Activated CD4-positive, alpha-beta T cell treated with anti-CD3 and anti-CD28 coated beads for 36 hours (primary cell): ENCODE results near the gene CIAO2B. TPM values are rescaled to one million over a fixed set of nuclear protein-coding genes. Genes with fewer than 3 reads are reported as not detected.

Experiments
- ATAC-seq: fragments of 200-7000 bp; cut with Tn5 transposase; one replicate; pipeline ENCODE4 v1.10.0; 2021; ENCODE audit warnings: mild to moderate bottlenecking, moderate library complexity
- CTCF ChIA-PET: fragments of 350-600 bp; sonication (Branson Sonifier 250); formaldehyde crosslinking; loops from one replicate; lab custom pipeline; 2021; ENCODE audit warnings: antibody characterized with exemption; lab: Charles Lee
- POLR2A ChIA-PET: fragments of 350-600 bp; sonication (Branson Sonifier 250); formaldehyde crosslinking; loops from one replicate; lab custom pipeline; 2021; ENCODE audit warnings: antibody characterized with exemption, inconsistent platforms; lab: Charles Lee
- DNase-seq: peaks from one replicate; pipeline ENCODE4 v3.0.0-alpha.2; 2020
- H3K27ac Mint-ChIP-seq: one replicate; pipeline ENCODE4 v1.8.0; 2021; ENCODE audit warnings: mixed read lengths
- H3K27me3 Mint-ChIP-seq: one replicate; pipeline ENCODE4 v1.8.0; 2021; ENCODE audit warnings: mixed read lengths
- H3K36me3 Mint-ChIP-seq: one replicate; pipeline ENCODE4 v1.8.0; 2021; ENCODE audit warnings: low read depth, mixed read lengths
- H3K4me1 Mint-ChIP-seq: one replicate; pipeline ENCODE4 v1.8.0; 2021; ENCODE audit warnings: mixed read lengths
- H3K4me3 Mint-ChIP-seq: one replicate; pipeline ENCODE4 v1.8.0; 2021; ENCODE audit warnings: mild to moderate bottlenecking, moderate library complexity, mixed read lengths
- H3K9me3 Mint-ChIP-seq: one replicate; pipeline ENCODE4 v1.8.0; 2021; ENCODE audit warnings: low read depth, mixed read lengths
- intact Hi-C, 2 experiments: fragments of 100-400 bp; cut with DNase I in 1 of 2; cut with micrococcal nuclease in 1 of 2; formaldehyde crosslinking; loops; one replicate each; pipeline versions ENCODE4 v1.14.2 to v1.15.1; 2022 to 2024; cut with DNase I, micrococcal nuclease
- total RNA-seq, 2 experiments: library from RNA; stranded (reverse); gene quantifications; one replicate each; pipeline ENCODE4 v1.2.3, GENCODE V29; 2021

CIAO2B gene
- total RNA-seq, 2 experiments from 2014 or later, result 171 to 186 TPM

DNA sequence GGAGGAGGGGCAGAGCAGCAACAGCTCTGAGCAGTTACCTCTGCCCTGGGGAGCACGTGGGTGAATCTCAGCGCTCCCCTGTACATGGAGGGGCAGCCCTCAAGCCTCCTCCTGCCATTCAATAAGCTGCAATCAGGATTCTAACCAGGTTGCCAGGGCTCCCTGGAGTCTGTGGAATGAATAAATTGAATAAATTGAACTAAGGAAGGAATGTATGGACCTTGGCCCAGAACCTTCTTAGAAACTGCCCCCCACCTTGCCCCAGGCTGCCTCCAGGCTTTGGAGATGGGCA lies 14.0 kb downstream of the CIAO2B start:
- ChIA-PET CTCF (interaction anchor here (1.3 to 2.0 kb wide), 3 partner anchors 11 to 13 kb away, joined by 3 to 6 read pairs (median 5); no protein-coding TSS in a partner anchor), POLR2A (no interaction called here)
- Mint-ChIP-seq H3K4me1 (peaks cover 1% of the 10 kb centered on the region), H3K36me3 (no peaks in the 10 kb centered on the region), H3K9me3 (no peaks in the 10 kb centered on the region), H3K27me3 (peaks cover 24% of the 10 kb centered on the region), H3K4me3 (no peak overlapping the region), H3K27ac (no peak overlapping the region)
- DNase-seq (no peak), ATAC-seq (no peak)
- intact Hi-C loops, result no loop called here

GRCh38 chr16:66919569-66920298 lies 14.5 kb downstream of the CIAO2B start:
- no peaks in the 10 kb centered on the region for H3K36me3 Mint-ChIP-seq
- ChIA-PET POLR2A (no interaction called here), CTCF (interaction anchor here (0.6 to 1.4 kb wide), 4 partner anchors 12 to 271 kb away, joined by 3 to 6 read pairs (median 4); no protein-coding TSS in a partner anchor)
- peaks cover 23% of the 10 kb centered on the region for H3K27me3 Mint-ChIP-seq
- no peak overlapping the region for H3K27ac Mint-ChIP-seq
- H3K4me1 Mint-ChIP-seq, result no peaks in the 10 kb centered on the region
- H3K9me3 Mint-ChIP-seq, result no peaks in the 10 kb centered on the region
- intact Hi-C loops, result no loop called here
- DNase-seq (no peak), ATAC-seq (no peak)
- no peak overlapping the region for H3K4me3 Mint-ChIP-seq

DNA sequence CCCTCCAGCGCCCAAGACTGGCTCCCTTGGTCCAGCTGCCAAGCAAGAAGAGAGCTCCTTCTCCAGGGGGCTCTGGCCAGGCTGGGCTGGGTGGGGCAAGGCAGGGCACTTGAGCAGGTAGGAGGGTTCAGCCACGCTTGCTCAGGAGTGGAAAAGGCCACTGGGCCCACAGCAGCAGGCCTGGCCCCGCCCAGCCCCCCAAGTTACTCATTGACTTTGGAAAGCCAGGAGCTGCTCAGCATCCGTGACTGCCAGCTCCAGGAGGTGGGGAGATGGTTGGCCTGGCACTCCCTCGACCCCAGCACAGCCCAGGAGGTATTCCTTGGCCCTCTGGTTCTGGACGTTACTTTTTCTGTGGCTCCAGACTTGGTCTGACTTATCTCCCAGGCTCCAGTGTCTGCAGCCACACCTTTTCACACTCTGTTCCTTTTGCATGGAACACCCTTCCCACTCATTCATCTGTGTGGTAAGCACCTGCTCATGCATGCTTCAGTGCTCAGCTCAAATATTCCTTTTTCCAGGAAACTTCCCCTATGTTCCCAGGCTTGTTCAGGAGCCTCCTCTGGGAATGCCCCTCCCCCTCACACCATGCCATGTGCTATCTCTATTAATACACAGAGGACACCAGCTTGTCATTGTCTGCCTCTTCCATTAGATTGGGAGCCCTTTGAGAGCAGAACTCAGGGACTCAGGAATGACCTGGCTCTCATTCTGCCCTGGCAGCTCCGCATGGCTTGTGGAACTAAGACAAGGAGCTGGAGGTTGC lies 15.2 kb downstream of the CIAO2B start, which contains the start of gene CDH16:
CDH16 (minus strand) TSS at position 83 of the 766 bp plus-strand sequence. CDS start 820 bp downstream, outside the sequence.
- CTCF ChIA-PET, result interaction anchor here (0.5 to 1.4 kb wide), 6 partner anchors 11 to 402 kb away, joined by 3 to 6 read pairs (median 4); no protein-coding TSS in a partner anchor
- Mint-ChIP-seq H3K27me3 (peaks cover 19% of the 10 kb centered on the region), H3K36me3 (no peaks in the 10 kb centered on the region), H3K4me1 (no peaks in the 10 kb centered on the region), H3K4me3 (no peak within 1 kb of the TSS), H3K27ac (no peak within 1 kb of the TSS), H3K9me3 (no peaks in the 10 kb centered on the region)
- ATAC-seq (no peak), DNase-seq (no peak)
- intact Hi-C loops, result no loop called here
- POLR2A ChIA-PET, result interaction anchor here (1.1 kb wide), 1 partner anchor 15 kb away, joined by 3 read pairs; no protein-coding TSS in a partner anchor

DNA sequence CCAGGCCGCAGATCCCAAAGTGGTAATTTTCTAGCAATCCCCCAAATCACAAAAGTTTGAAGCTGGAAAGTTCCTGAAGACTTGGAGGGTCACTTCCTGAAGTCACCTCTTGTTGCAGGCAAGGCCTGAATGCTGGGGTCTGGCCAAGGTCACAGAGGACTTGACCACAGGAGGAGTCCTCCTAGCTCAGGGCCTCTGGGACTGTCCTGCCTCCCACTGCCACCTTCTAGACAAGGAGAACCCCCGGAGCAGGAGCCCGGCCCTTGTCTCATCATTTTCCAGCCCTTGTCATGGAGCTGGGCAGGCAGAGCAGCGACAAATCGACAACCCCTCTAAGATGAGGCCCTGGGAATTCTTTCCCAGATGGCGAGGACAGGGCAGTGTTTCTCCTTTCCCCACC lies 15.8 kb downstream of the CIAO2B start:
- DNase-seq (no peak), ATAC-seq (no peak)
- no peaks in the 10 kb centered on the region for H3K9me3 Mint-ChIP-seq
- no peak overlapping the region for H3K27ac Mint-ChIP-seq
- CTCF ChIA-PET, result interaction anchor here (0.5 to 1.4 kb wide), 5 partner anchors 7 to 403 kb away, joined by 3 to 4 read pairs (median 4); partner anchors contain the start of gene RRAD
- POLR2A ChIA-PET, result interaction anchor here (1.1 kb wide), 1 partner anchor 15 kb away, joined by 3 read pairs; no protein-coding TSS in a partner anchor
- H3K4me3 Mint-ChIP-seq, result no peak overlapping the region
- intact Hi-C loops, result no loop called here
- no peaks in the 10 kb centered on the region for H3K4me1 Mint-ChIP-seq
- no peaks in the 10 kb centered on the region for H3K36me3 Mint-ChIP-seq
- peaks cover 13% of the 10 kb centered on the region for H3K27me3 Mint-ChIP-seq

DNA sequence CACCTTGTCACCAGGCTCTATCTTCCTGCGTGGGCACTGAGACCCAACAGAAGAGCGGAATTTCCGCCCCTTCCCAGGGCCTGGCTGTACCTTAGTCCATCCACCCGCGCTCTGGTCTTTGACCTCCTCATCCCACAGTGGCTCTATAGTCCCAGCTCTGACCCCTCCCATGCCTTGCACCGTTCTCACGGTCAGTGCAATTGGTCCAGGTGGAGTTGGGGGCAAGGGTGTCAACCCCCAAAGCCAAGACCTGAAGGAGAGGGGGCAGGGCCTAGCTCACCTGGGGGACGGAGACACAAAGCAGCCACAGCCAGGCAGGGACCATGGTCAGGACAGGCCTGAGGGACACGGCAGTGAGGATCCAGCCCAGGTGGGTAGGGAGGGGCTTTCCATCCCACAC lies 16.5 kb downstream of the CIAO2B start:
- Mint-ChIP-seq H3K4me3 (no peak overlapping the region), H3K27me3 (peaks cover 8% of the 10 kb centered on the region), H3K4me1 (no peaks in the 10 kb centered on the region), H3K27ac (no peak overlapping the region), H3K36me3 (no peaks in the 10 kb centered on the region), H3K9me3 (no peaks in the 10 kb centered on the region)
- POLR2A ChIA-PET, result interaction anchor here (0.6 to 1.1 kb wide), 2 partner anchors 16 to 234 kb away, joined by 3 read pairs; no protein-coding TSS in a partner anchor
- no peak for ATAC-seq
- DNase-seq, result no peak
- CTCF ChIA-PET, result interaction anchor here (0.6 to 1.4 kb wide), 4 partner anchors 8 to 100 kb away, joined by 3 to 4 read pairs (median 4); partner anchors contain the start of gene RRAD
- intact Hi-C loops, result no loop called here

GRCh38 chr16:66916518-66916917 lies 17.7 kb downstream of the CIAO2B start:
- Mint-ChIP-seq H3K36me3 (no peaks in the 10 kb centered on the region), H3K4me3 (no peak overlapping the region)
- CTCF ChIA-PET, result interaction anchor here (1.0 kb wide), 1 partner anchor 21 kb away, joined by 3 read pairs; no protein-coding TSS in a partner anchor

GRCh38 chr16:66915041-66915440 lies 19.2 kb downstream of the CIAO2B start:
- Mint-ChIP-seq H3K4me1 (no peaks in the 10 kb centered on the region), H3K36me3 (no peaks in the 10 kb centered on the region), H3K9me3 (no peaks in the 10 kb centered on the region), H3K27ac (no peak overlapping the region), H3K27me3 (peaks cover 2% of the 10 kb centered on the region), H3K4me3 (no peak overlapping the region)
- no peak for ATAC-seq
- intact Hi-C loops, result no loop called here
- POLR2A ChIA-PET, result no interaction called here
- DNase-seq, result no peak
- CTCF ChIA-PET, result interaction anchor here (0.7 to 1.1 kb wide), 3 partner anchors 13 to 178 kb away, joined by 3 to 6 read pairs (median 3); no protein-coding TSS in a partner anchor

More at GRCh38 chr16:66916518-66916917, 17.7 kb downstream of the CIAO2B start:
- intact Hi-C loops, result no loop called here
- H3K4me1 Mint-ChIP-seq, result no peaks in the 10 kb centered on the region
- H3K27me3 Mint-ChIP-seq, result peaks cover 8% of the 10 kb centered on the region
- H3K9me3 Mint-ChIP-seq, result no peaks in the 10 kb centered on the region
- ATAC-seq (no peak), DNase-seq (no peak)
- POLR2A ChIA-PET, result no interaction called here
- no peak overlapping the region for H3K27ac Mint-ChIP-seq

GRCh38 chr16:66914541-66914940 lies 19.7 kb downstream of the CIAO2B start:
- POLR2A ChIA-PET, result no interaction called here
- CTCF ChIA-PET, result interaction anchor here (0.7 to 1.1 kb wide), 3 partner anchors 14 to 178 kb away, joined by 3 to 6 read pairs (median 3); no protein-coding TSS in a partner anchor
- Mint-ChIP-seq H3K27me3 (peaks cover 2% of the 10 kb centered on the region), H3K36me3 (no peaks in the 10 kb centered on the region), H3K4me1 (no peaks in the 10 kb centered on the region), H3K4me3 (no peak overlapping the region), H3K9me3 (no peaks in the 10 kb centered on the region), H3K27ac (no peak overlapping the region)
- ATAC-seq, result no peak
- intact Hi-C loops, result no loop called here
- DNase-seq, result no peak

GRCh38 chr16:66913711-66914110 lies 20.5 kb downstream of the CIAO2B start:
- intact Hi-C loops, result no loop called here
- H3K4me1 Mint-ChIP-seq, result no peaks in the 10 kb centered on the region
- no peaks in the 10 kb centered on the region for H3K36me3 Mint-ChIP-seq
- ChIA-PET POLR2A (no interaction called here), CTCF (interaction anchor here (1.1 kb wide), 1 partner anchor 39 kb away, joined by 3 read pairs; no protein-coding TSS in a partner anchor)
- no peaks in the 10 kb centered on the region for H3K9me3 Mint-ChIP-seq
- no peak overlapping the region for H3K27ac Mint-ChIP-seq
- DNase-seq (no peak), ATAC-seq (no peak)
- no peak overlapping the region for H3K4me3 Mint-ChIP-seq
- peaks cover 2% of the 10 kb centered on the region for H3K27me3 Mint-ChIP-seq

DNA sequence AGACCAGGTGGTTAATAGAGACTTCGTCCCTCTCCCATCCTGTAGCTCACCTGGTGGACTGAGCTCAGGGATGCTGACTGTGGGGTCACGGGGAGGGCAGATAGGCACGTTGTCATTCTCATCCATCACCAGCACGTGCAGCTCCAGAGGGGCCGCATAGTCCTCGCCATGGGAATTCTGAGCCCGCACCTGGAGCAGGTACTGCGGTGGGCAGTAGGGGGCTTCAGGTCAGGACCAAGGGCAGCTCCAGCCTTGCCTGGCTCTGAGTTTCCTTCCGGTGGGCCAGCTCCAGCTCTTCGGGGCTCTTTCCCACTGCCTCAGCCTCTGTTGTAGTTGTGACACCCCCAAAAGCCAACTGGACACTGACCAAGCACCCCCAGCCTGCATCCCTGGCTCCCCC lies 21.1 kb downstream of the CIAO2B start:
- ChIA-PET CTCF (interaction anchor here (0.8 to 1.1 kb wide), 2 partner anchors 38 to 41 kb away, joined by 3 read pairs; no protein-coding TSS in a partner anchor), POLR2A (no interaction called here)
- H3K27ac Mint-ChIP-seq, result no peak overlapping the region
- H3K9me3 Mint-ChIP-seq, result no peaks in the 10 kb centered on the region
- DNase-seq, result no peak
- ATAC-seq, result no peak
- no peak overlapping the region for H3K4me3 Mint-ChIP-seq
- no peaks in the 10 kb centered on the region for H3K36me3 Mint-ChIP-seq
- H3K27me3 Mint-ChIP-seq, result peaks cover 2% of the 10 kb centered on the region
- no peaks in the 10 kb centered on the region for H3K4me1 Mint-ChIP-seq
- intact Hi-C loops, result no loop called here

DNA sequence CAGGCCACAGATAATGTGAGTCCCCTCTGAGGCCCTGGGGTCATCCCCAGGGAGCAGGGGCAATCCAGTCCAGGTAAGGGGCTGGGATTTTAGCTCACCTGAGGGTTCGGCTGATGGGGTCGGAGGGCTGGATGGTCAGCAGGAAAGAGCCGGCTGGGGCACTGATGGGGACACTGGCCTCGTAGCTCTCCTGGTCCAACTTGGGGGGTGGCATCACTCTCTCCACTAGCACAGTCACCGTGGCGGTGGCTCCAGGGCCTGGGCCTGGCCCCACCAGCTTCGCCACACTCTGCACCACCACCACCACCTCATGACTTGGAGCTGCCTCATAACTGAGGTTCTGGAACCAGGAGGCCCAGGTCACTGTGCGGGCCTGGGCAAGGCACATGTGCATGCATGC lies 22.4 kb downstream of the CIAO2B start:
- no peaks in the 10 kb centered on the region for H3K4me1 Mint-ChIP-seq
- POLR2A ChIA-PET, result interaction anchor here (1.1 kb wide), 1 partner anchor 20 kb away, joined by 3 read pairs; no protein-coding TSS in a partner anchor
- CTCF ChIA-PET, result interaction anchor here (0.6 to 0.8 kb wide), 3 partner anchors 11 to 12 kb away, joined by 3 to 4 read pairs (median 3); no protein-coding TSS in a partner anchor

More for the DNA sequence above, 22.4 kb downstream of the CIAO2B start:
- DNase-seq (no peak), ATAC-seq (no peak)
- Mint-ChIP-seq H3K36me3 (no peaks in the 10 kb centered on the region), H3K9me3 (no peaks in the 10 kb centered on the region), H3K27ac (no peak overlapping the region), H3K27me3 (peaks cover 2% of the 10 kb centered on the region), H3K4me3 (no peak overlapping the region)
- intact Hi-C loops, result no loop called here
